NCI-H524 treated with DMSO at 0.1 percent for 48 hours (cell line): Measurements from ENCODE around the gene SPATA20.
A peak's percentile ranks its signal among the peaks of the same experiment; 100 is the strongest.

Source experiments
- DNase-seq: peaks from one replicate; lab custom pipeline; 2025; lab: John Stamatoyannopoulos, UW

Gene SPATA20

DNA sequence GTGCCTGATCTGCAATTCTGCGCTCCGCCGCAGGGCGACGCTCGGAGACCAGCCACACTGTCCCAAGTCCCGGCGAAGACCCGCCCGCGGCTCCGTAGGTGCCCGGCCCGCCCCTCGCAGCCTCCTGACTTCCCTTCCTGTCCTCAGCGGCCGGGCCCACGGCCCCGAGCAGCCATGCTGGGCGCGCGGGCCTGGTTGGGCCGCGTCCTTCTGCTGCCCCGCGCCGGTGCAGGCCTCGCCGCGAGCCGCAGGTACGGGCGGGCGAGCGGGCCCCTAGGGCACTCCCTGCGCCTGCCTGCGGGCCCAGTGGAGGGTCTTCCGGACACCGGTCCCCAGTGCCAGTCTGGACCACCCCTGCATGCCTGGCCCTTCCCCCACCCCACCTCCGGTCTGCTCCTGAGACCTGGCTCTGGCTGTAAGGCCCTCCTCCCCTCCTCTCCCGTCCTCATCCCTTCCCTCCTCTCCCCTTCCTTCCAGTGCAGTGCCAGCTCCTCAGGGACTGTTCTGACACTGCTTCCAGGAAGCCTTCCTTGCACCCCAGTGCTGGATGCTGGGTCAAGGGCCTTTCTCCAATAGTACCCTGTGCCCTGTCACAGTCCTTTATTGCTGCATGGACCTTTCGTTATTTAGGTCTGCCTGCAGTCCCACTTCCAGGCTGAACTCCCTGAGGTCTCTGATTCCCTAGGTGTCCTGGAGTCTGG is at the start of gene SPATA20:
Gene SPATA20, plus strand, starts transcription at position 140 of the 701 bp plus-strand sequence. Its CDS starts 35 bp downstream, at position 175.
- peak; percentile 71 for DNase-seq

DNA sequence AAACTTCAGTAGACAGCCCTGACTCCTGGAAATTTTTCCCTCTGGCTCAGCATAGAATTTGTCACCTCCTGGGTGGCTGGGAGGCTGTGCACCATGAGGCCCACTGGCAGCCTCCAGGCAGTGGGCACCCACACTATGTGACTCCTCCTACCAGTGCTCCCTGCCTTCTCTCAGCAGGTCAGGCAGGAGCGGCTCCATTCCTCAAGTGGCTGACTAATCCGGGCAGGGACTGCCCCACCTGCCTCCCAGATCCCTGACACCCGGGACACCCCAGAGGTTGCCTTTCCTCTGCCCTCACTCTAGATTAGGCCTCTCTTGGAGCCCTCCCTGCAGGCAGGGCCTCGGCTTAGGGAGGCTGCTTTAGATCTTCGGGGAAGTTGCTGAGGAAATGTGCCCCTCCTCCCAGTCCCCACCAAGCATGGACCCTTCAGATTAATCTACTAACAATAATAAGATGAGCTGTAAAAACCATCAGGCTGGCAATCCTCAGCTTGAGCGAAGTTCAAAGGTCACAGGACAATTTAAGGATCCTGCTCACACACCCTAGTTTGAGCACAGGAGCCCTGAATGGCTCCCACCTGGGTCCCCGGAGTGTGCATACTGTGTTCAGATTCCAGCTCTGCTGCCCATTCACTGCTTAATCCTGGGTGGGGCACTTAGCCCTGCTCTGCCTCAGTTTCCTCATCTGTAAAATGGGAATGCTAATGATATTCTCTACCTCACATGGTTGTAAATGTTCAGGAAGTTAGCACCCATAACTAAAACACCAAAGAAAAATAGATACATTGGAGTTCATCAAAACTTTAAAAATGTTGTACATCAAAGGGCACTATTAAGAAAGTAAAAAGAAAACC is 48.7 kb upstream of the SPATA20 start:
- DNase-seq, result no peak

DNA sequence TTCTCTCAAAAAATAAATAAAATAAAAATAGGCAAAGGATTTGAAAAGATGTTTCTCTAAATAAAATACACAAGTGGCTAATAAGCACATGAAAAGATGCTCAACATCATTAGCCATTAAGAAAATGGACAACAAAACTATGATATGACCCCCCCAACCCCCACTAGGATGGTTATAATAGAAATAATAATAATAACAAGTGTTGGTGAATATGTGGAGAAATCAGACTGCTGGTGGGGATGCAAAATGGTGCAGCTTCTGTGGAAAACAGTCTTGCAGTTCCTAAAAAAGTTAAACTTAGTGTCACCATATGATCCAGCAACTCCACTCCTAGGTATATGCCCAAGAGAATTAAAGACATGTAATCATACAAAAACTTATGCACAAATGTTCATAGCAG is 47.7 kb upstream of the SPATA20 start:
- no peak for DNase-seq

DNA sequence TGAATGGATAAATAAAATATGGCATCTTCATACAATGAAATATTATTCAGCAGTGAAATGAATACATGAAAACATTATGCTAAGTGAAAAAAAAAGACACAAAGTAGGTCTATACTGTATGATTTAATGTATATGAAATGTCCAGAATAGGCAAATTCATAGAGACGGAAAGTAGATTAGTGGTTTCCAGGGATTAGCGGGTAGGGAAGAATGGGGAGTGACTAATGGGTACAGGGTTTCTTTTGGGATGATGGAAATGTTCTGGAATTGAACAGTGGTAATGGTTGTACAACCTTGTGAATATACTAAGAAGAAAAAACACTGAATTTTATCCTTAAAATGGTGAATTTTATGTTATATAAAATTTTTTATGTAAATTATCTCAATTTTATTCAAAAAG is 47.3 kb upstream of the SPATA20 start:
- DNase-seq, result no peak

DNA sequence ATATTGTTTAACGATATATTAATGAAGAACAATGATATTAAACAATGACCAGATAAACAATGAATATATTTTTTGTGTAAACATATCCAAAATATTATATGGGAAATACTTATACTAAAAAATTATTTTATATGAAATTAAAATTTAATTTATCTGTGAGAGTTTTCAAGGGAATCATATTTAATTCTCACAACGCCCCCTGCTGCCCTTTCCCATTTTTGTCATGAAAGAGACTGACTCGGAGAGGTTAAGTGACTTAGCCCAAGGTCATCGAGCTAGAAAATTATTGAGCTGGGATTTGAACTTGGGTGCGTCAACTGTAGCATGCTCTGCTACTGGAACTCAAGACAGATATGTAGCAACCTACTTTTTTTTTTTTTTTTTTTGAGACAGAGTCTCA is 45.9 kb upstream of the SPATA20 start:
- no peak for DNase-seq

DNA sequence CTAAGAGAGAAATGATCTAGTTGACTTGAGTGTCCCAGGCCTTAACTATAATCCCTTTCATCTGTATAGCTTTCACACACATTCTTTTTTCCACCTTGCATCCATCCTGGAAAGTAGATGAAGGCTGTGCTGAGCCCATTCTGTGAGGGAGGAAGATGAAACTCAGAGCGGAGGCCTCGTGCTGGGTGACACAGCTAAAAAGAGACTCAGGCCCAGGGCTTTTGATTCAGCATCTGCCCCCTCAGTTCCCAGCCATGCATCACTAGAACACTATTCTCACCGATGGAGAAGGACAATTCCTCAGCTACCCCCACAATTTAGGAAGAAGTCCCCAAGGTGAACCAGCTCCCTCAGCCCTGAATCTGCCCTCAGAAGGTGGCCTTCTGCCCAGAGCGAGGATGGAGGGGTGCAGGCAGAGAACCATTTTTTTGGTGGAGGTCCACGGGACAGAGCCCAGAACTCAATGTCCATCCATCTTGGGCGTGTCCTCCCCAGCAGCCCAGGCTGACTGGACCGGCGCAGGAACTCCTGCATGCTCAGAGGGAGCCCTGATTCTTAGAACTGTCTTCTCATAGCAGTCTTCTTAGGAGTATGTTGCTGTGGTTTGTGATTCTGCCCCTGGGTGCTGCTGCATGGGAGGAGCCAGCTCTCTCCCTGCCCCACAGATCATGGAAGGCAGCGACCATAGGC is 44.5 kb upstream of the SPATA20 start:
- DNase-seq, result no peak

DNA sequence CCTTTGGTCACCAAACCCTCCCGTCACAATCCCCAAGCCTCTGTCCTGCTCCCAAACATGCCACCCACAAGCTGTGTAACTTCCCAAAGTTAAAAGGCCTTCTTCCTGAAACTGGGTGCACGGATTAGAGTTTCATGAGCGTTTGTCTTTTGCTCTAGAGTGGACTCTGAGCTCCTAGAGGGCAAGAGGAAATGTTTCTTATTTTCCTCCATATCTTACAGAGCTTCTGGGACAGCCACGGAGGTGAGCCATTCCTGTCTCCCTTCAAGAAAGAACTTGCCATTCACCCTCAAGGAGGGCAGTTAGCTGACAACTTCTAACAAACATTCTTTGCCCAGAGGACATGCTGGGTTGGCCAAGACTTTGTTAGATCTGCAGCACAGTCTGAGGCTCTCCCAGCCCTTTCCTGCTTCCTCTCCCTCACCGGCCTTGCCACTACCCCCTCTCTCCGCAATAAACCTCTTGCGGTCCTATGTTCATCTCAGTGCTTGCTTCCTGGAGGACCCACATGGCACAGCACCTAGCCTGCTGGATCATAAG is 41.3 kb upstream of the SPATA20 start:
- DNase-seq, result no peak

DNA sequence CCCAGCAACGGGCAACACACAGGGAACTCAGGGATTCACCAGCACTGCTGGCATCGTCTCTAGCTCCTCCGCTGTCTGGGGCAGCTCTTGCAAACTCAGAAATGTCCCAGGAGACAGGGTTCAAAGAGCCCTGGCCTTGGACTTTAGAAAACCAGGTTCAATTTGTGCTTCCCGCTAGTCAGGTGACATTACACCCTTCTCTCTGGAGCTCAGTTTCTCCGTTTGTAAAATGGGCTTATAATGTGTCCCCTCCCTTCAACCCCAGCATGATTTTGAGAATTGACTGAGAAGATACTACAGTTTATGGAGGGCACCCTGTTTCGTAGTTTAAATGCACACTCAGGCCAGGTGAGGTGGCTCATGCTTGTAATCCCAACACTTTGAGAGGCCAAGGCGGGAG is 40.7 kb upstream of the SPATA20 start:
- no peak for DNase-seq

DNA sequence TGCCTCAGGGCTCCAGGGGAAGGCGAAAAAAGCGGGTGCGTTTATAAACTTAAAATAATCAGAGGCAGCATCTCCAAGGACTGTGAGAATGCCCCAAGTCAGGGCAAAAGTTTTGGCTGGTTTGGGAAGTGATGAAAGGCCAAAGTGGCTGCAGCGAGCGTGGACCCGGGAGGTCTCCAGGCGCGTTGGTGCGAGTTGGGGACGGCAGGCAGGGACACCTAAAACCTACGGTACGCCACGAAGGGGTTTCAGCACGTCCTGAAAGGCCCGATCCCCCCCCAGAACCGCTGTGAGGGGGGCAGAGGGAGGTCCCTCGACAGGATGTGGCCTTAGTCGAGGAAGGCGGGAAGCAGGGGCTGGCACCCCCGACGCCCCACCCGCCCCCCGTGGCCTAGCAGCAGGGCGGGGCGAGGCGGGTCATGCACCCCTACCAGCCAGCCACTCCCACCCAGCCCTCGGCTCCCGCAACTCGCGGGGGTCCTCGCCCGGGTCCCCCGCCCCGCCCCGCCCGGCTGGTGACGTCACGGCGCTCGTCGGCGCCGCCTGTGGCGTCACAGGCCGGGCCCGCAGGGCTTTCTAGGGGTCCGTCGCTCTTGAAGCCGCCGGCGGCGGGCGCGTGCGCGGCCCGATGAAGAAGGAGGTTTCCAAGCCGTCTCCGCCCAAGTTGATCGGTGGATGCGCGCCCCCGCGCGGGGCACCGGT is 39.0 kb upstream of the SPATA20 start, which contains the start of gene MYCBPAP:
Gene MYCBPAP, plus strand, starts transcription at position 569 of the 702 bp plus-strand sequence. CDS start 236 bp downstream, outside the sequence.
- no peak for DNase-seq

DNA sequence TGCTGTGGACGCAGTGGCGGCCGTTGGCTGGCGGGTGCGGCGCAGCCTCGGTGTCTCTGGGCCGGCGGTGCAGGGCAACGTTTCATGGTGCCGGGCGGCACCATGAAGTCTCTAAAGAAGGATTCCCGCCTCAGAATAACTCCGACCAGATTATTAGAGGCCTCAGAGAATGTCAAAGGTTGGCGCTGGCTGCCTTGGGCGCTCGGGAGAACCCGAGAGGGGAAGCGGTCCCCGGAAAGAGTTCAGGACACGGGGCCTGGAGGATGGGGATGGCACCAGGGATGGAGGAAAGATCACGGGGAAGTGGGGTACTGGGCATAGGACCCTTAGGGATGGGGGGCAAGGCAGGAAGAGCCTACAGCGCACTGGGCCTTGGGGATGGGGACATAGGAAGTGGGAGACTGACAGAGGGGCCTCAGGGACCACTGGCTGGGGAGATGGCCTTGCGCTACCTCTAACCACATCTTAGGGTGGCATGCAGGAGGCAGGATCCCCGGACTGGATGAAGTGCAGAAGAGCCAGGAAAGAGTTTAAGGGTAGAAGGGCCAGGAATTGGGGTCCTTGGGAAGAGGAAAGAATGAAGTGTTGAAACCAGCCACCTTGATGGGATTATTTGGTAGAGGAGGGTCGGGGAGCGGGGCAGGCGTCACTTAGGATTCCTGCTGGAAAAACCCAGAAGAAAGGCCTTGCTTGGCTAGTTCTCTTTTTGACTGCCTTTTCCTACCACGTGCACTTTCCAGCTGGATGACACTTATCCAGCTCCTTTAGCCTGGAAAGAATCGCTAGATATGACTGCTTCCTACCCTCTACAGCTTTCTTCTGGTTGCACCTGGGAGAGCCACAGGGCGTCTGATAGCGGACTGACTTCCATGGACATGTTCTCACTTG is 38.2 kb upstream of the SPATA20 start:
- no peak for DNase-seq

DNA sequence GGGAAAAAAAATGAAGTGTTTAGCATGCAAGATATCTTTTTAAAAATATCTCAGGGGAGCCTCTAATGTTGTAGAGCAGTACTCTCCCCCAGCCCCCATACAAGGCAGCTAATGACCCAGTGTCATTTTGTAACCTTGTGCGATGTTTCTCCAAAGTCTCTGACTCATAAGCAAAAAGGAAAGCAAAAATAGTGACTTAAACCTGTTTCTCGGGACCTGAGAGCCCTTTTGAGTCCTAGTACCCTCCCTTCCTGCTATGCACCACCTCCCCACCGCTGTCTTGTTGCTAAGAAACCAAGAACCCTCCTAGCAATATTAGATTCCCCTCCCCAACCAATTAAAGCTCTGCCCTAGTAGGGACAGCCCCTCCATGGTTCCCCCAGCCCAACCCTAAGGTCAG is 35.9 kb upstream of the SPATA20 start:
- DNase-seq, result no peak

DNA sequence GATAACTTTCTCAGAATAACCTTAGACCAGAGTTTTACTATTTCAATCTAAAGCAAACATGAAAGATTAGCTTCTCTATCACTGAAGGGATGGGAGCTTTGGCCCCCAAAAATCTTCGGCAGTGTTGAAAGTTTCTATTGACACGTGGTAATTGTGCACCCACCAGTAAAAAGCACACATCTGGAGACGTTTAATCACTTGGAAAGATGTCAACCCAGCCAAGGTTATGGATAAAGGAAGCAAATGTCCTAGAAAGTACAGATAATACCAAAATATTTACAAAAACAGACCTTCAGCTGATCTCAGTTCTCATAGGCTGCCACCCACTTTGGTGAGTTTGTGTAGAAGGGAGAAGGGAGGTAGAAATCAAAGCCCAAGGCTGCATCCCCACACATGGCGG is 33.5 kb upstream of the SPATA20 start:
- no peak for DNase-seq

DNA sequence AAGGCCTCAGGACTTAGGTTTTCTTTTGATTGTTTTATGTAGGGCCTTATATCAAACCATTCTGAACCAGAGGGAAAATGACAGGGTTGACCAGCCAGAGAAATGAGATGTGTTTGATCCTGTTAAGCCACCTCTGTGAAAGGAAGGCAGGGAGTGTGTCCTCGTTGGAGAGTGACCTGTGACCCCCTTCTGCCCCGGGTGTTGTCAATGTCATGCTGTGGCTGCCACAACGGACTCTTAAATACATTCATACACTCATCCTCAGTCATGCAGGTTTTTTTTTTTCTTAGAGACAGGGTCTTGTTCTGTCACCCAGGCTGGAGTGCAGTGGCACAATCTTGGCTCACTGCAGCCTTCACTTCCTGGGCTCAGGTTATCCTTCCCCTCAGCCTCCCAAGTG is 32.6 kb upstream of the SPATA20 start:
- DNase-seq, result no peak

DNA sequence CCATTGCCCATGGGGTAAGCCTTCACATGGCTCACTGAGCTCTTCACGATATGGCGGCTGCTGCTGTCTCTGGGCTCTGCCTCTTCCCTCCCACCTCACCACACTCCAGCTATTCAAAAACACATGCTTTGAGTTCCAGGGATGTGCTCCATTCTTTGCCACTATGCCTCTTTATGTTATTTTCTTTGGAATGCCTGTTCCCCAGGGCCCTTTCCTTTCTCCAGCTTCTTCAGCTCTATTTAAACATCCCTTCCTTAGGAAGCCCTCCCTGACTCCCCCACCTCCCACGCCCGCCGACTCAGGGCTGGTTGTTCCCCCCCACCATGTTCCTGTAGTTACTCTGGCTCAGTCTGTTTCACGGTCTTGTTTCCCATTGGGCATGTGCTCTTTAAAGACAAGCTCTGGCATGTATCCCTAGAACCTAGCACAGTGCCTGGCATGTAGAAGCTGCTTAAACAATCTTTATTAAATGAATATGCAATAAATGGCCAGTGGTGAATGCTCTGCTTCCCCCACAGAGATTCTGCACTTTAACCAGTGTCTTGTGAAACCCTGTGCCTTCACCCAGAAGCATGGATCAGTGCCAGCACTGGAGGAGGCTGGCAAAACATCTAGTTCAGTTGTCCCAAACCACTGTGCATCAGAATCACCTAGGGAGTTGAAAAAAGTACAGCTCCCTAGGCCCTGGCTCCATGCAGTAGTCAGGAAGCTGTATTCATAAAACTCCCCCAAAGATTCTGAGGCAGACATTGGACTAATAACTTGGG is 31.9 kb upstream of the SPATA20 start:
- DNase-seq, result no peak

DNA sequence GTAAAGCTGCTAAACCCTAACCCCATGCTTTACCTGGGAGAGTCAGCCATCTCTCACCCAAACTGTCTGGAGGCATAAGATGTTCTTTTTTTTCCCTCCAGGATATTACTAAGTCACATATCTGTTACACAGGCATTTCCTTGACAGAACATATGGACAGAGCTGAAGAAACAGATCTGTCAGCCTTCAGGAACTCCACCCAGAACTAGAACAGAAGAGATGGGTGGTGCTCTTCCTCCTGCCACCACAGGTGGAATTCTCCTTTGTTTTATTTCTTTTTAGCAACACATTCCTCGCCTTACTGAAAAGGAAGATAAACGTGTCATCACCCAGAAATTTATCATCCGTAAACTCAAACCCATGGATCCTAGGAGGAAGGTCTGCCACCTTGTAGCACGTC is 30.0 kb upstream of the SPATA20 start:
- DNase-seq, result no peak

DNA sequence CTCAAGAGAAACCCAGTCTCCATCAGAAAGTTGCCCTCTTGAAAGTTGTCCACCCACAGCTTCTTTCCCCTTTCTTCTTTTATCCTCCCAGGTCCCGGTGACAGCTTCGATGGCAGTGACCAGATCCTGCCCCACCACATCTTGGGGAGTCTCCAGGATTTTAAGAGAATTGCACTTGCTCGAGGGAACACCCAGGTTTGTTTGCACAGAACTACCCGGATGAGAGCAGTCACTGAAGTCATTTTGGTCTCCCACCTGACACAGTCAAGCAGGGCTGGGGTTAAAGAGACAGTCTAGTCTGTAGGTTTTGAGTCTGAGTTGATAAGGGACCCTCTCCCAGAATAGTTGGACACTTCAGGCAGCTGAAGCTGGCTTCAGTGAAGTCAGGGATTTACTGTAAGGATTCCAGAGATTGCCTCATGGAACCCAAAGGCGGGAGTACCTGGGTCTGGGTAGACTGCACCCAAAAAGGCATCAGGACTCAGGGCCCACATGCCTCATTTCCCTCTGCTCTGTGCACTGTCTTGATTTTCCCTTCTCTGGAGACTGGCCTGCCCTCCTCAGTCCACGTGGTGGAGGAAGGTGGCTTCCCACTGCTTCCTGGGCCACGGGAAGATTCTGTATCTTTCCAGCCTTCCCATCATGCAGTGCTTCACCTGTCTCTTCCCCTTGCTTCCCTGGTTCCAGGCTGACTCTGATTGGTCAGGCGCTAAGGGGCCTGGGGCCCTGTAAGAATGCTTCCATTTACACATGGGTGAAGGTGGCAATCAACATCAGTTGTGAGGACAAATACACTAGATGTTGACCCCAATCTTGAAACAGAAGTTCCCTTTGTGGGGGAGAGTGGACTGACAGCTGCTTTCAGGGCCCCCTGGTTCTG is 29.2 kb upstream of the SPATA20 start:
- no peak for DNase-seq

DNA sequence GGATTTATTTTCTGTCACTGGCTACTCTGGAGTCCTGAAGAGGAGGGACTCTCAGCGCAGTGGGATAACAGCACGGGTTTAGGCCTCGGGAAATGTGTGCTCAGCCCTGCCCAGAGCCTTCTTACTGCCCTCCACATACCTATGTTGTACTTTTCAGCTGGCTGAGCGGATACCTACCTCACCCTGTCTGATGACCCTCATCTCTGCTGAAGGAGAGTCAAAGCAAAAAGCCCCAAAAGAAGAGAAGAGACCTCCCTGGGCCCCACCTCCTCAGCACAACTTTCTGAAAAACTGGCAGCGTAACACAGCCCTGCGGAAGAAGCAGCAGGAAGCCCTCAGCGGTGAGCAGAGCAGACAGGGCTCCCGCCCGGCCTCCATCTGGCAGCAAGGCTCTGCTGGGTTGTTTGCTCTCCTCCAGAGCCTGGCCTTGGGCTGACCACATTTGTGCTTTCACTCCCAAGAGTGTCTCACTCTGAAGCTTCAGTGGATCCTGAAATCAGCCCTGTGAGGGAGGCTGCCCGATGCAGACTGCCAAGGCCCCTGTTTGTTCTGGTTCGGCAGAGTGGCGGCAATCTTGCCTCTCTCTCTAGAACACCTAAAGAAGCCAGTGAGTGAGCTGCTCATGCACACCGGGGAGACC is 28.5 kb upstream of the SPATA20 start:
- no peak for DNase-seq

DNA sequence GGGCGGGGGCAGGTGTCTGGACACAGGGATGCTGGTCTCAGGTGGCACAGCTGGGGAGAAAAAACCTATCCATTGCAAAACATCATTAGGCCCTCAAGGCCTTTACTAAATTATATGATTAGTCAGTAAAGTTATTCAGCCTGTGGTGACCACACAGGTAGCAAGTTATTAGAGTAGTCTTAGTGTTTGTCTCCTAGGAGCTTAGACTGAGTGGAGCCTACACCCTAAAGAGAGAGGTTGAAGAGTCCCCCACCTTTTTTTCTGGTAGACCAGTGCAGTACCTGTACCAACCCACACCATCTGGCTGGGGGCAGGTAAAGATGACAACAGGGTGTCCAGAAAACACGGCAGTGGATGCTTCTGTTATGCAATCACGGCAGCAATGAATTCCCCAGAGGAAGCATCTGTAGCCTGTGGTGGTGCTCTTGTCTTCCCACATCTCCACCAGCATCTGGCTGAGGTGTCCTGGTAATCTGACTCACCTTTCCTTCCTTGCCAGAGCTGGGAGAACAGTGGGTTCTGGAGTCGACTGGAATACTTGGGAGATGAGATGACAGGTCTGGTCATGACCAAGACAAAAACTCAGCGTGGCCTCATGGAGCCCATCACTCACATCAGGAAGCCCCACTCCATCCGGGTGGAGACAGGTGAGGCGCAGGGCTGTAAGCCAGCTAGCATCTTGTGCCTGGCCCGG is 27.7 kb upstream of the SPATA20 start:
- DNase-seq, result no peak
